HG02642 (cell line): Measurements from ENCODE around the gene GAB1.

Experiments used
- ATAC-seq: cut with Tn5 transposase; IDR thresholded peaks from one replicate; pipeline ENCODE4 v1.9.1; 2021; ENCODE audit warnings: mild to moderate bottlenecking; ENCODE audit not compliant: unreplicated experiment, poor library complexity

The GAB1 gene

GRCh38 chr4:143383005-143383574 is 46.4 kb downstream of the GAB1 start:
- no peak for ATAC-seq

- ATAC-seq: no peak
Measured at GRCh38 chr4:143384381-143384994, 47.8 kb downstream of the GAB1 start.

- no peak for ATAC-seq
Measured at GRCh38 chr4:143386812-143387211, 50.1 kb downstream of the GAB1 start.

GRCh38 chr4:143389579-143390195 is 53.0 kb downstream of the GAB1 start:
- no peak for ATAC-seq

- ATAC-seq: no peak
Measured at GRCh38 chr4:143390764-143391163, 54.1 kb downstream of the GAB1 start.

GRCh38 chr4:143391261-143391660 is 54.6 kb downstream of the GAB1 start:
- no peak for ATAC-seq

GRCh38 chr4:143391895-143392294 is 55.2 kb downstream of the GAB1 start:
- no peak for ATAC-seq

GRCh38 chr4:143393195-143393594 is 56.5 kb downstream of the GAB1 start:
- ATAC-seq: no peak

GRCh38 chr4:143394739-143395453 is 58.2 kb downstream of the GAB1 start:
- no peak for ATAC-seq

GRCh38 chr4:143396695-143397094 is 60.0 kb downstream of the GAB1 start:
- ATAC-seq: no peak

GRCh38 chr4:143397335-143397734 is 60.7 kb downstream of the GAB1 start:
- ATAC-seq: no peak

GRCh38 chr4:143397887-143398286 is 61.2 kb downstream of the GAB1 start:
- ATAC-seq: no peak

- ATAC-seq: peak; percentile 55
Measured at GRCh38 chr4:143399113-143399949, 62.7 kb downstream of the GAB1 start.

- ATAC-seq: no peak
Measured at GRCh38 chr4:143400082-143400481, 63.4 kb downstream of the GAB1 start.

- ATAC-seq: peak; percentile 34
Measured at GRCh38 chr4:143402776-143403552, 66.3 kb downstream of the GAB1 start.

GRCh38 chr4:143403553-143403820 is 66.8 kb downstream of the GAB1 start:
- no peak for ATAC-seq

GRCh38 chr4:143404555-143404954 is 67.9 kb downstream of the GAB1 start:
- ATAC-seq: peak; percentile 95

- peak; percentile 29 for ATAC-seq
Measured at GRCh38 chr4:143405075-143405730, 68.5 kb downstream of the GAB1 start.

- no peak for ATAC-seq
Measured at GRCh38 chr4:143406523-143406922, 69.8 kb downstream of the GAB1 start.
